Upper lobe of right lung (tissue), 1 donor: Measurements from ENCODE around the gene HRH2. TPM values are rescaled to one million over a fixed set of nuclear protein-coding genes. Genes with fewer than 3 reads are reported as not detected.

ENCODE experiments used
- ATAC-seq: fragments of 200-7000 bp; cut with Tn5 transposase; one replicate; pipeline ENCODE4 v1.9.1; 2020; ENCODE audit warnings: mild to moderate bottlenecking, moderate library complexity
- DNase-seq: peaks from one replicate; pipeline ENCODE4 v3.0.0-alpha.2; 2020
- H3K27ac ChIP-seq: fragments of 200-600 bp; one replicate; pipeline ENCODE4 v1.8.0; 2022
- H3K27me3 ChIP-seq: fragments of 200-600 bp; one replicate; pipeline ENCODE4 v1.8.0; 2022; ENCODE audit warnings: mild to moderate bottlenecking
- H3K36me3 ChIP-seq: fragments of 200-600 bp; one replicate; pipeline ENCODE4 v1.8.0; 2022
- H3K4me1 ChIP-seq: fragments of 200-600 bp; one replicate; pipeline ENCODE4 v1.8.0; 2022
- H3K4me3 ChIP-seq: fragments of 200-600 bp; one replicate; pipeline ENCODE4 v1.8.0; 2022; ENCODE audit warnings: mild to moderate bottlenecking
- H3K9me3 ChIP-seq: fragments of 200-600 bp; one replicate; pipeline ENCODE4 v1.8.0; 2022
- CTCF ChIP-seq: fragments of 200-600 bp; IDR thresholded peaks from one replicate; pipeline ENCODE4 v1.8.0; 2022; ENCODE audit warnings: antibody characterized with exemption
- intact Hi-C: fragments of 100-400 bp; cut with DNase I; formaldehyde crosslinking; loops from one replicate; pipeline ENCODE4 v1.11.0; 2022
- total RNA-seq: library from RNA; stranded (reverse); fragmentation: NEBNext Ultra II Directional; extraction: Animal tissue kit (Norgen Biotek cat#: 25700); gene quantifications from one replicate; pipeline ENCODE4 v1.2.1, GENCODE V29; 2021
- donor health status: DM: no; HTN: yes; CAD: no; lungs with severe emphysema.

Gene HRH2
- total RNA-seq, 1 donor from 2014 or later = 8.2 TPM

- peaks cover 18% of the 10 kb centered on the region for H3K27me3 ChIP-seq
- H3K27ac ChIP-seq = no peak overlapping the region
- DNase-seq (peak; percentile 9), ATAC-seq (no peak)
- H3K4me3 ChIP-seq = no peak overlapping the region
- no peaks in the 10 kb centered on the region for H3K4me1 ChIP-seq
- no peak for TF ChIP-seq CTCF
- intact Hi-C loops = no loop called here
- no peaks in the 10 kb centered on the region for H3K36me3 ChIP-seq
- no peaks in the 10 kb centered on the region for H3K9me3 ChIP-seq
These were observed 24.1 kb downstream of the HRH2 start for GRCh38 chr5:175681968-175682340.

- no peak overlapping the region for H3K27ac ChIP-seq
- intact Hi-C loops = no loop called here
- no peak for ATAC-seq
- H3K4me3 ChIP-seq = no peak overlapping the region
- H3K9me3 ChIP-seq = no peaks in the 10 kb centered on the region
- no peak for TF ChIP-seq CTCF
- peak; percentile 10 for DNase-seq
- no peaks in the 10 kb centered on the region for H3K36me3 ChIP-seq
- peaks cover 13% of the 10 kb centered on the region for H3K27me3 ChIP-seq
- H3K4me1 ChIP-seq = no peaks in the 10 kb centered on the region
These were observed 24.8 kb downstream of the HRH2 start for GRCh38 chr5:175682664-175683063.

- peak; percentile 35 for DNase-seq
- H3K4me1 ChIP-seq = no peaks in the 10 kb centered on the region
- no peak overlapping the region for H3K4me3 ChIP-seq
- no peak for ATAC-seq
- no peak overlapping the region for H3K27ac ChIP-seq
- intact Hi-C loops = no loop called here
- H3K27me3 ChIP-seq = peaks cover 7% of the 10 kb centered on the region
- TF ChIP-seq CTCF = no peak
- no peaks in the 10 kb centered on the region for H3K9me3 ChIP-seq
- H3K36me3 ChIP-seq = no peaks in the 10 kb centered on the region
These were observed 25.4 kb downstream of the HRH2 start for GRCh38 chr5:175683231-175683630.

GRCh38 chr5:175683921-175684320 is 26.1 kb downstream of the HRH2 start:
- no peak overlapping the region for H3K27ac ChIP-seq
- H3K27me3 ChIP-seq = peaks cover 4% of the 10 kb centered on the region
- DNase-seq = peak; percentile 28
- H3K9me3 ChIP-seq = no peaks in the 10 kb centered on the region
- no peak for ATAC-seq
- H3K4me1 ChIP-seq = no peaks in the 10 kb centered on the region
- H3K36me3 ChIP-seq = no peaks in the 10 kb centered on the region
- H3K4me3 ChIP-seq = no peak overlapping the region
- TF ChIP-seq CTCF = no peak
- intact Hi-C loops = no loop called here

GRCh38 chr5:175684931-175685330 is 27.1 kb downstream of the HRH2 start:
- Histone ChIP-seq H3K27me3 (peaks cover 4% of the 10 kb centered on the region), H3K27ac (no peak overlapping the region), H3K4me1 (no peaks in the 10 kb centered on the region), H3K9me3 (no peaks in the 10 kb centered on the region), H3K4me3 (no peak overlapping the region), H3K36me3 (no peaks in the 10 kb centered on the region)
- DNase-seq (peak; percentile 8), ATAC-seq (no peak)
- intact Hi-C loops = no loop called here
- no peak for TF ChIP-seq CTCF

GRCh38 chr5:175685701-175686350 is 28.0 kb downstream of the HRH2 start:
- DNase-seq (no peak), ATAC-seq (no peak)
- Histone ChIP-seq H3K27me3 (peaks cover 4% of the 10 kb centered on the region), H3K4me1 (no peaks in the 10 kb centered on the region), H3K27ac (no peak overlapping the region), H3K9me3 (no peaks in the 10 kb centered on the region), H3K4me3 (no peak overlapping the region), H3K36me3 (no peaks in the 10 kb centered on the region)
- no peak for TF ChIP-seq CTCF
- intact Hi-C loops = no loop called here
